GM15510 (cell line): Measurements from ENCODE around the gene MAP3K4.

Experiments used
- POLR2A ChIP-seq: IDR thresholded peaks from 3 replicates; pipeline ENCODE4 v1.6.1; 2011; ENCODE audit warnings: borderline replicate concordance; ENCODE audit not compliant: insufficient read length; ENCODE audit errors: extremely low read depth

The MAP3K4 gene

GRCh38 chr6:161150136-161150535, 158.6 kb downstream of the MAP3K4 start:
- no peak for TF ChIP-seq POLR2A

GRCh38 chr6:161150566-161150965, 159.0 kb downstream of the MAP3K4 start:
- TF ChIP-seq POLR2A: no peak

GRCh38 chr6:161151059-161151645, 159.6 kb downstream of the MAP3K4 start:
- no peak for TF ChIP-seq POLR2A

- no peak for TF ChIP-seq POLR2A
These were observed 160.3 kb downstream of the MAP3K4 start for GRCh38 chr6:161151660-161152526.

DNA sequence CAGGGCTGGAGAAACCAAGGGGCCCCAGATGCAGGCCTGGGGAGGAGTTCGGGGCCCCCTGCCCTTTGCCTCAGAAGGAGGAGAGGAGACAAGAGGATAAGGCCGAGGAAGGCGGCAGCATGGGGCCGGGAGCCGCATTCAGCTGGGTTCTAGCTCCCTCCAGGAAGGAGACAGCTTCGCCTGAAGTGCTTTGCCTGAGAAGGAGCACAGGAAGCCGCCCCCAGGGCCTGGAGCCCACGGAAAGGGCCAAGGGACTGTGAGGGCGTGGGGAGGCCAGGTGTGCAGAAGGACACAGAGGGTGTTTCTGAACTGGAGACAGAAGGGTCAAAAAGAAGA, 160.9 kb downstream of the MAP3K4 start:
- TF ChIP-seq POLR2A: no peak

DNA sequence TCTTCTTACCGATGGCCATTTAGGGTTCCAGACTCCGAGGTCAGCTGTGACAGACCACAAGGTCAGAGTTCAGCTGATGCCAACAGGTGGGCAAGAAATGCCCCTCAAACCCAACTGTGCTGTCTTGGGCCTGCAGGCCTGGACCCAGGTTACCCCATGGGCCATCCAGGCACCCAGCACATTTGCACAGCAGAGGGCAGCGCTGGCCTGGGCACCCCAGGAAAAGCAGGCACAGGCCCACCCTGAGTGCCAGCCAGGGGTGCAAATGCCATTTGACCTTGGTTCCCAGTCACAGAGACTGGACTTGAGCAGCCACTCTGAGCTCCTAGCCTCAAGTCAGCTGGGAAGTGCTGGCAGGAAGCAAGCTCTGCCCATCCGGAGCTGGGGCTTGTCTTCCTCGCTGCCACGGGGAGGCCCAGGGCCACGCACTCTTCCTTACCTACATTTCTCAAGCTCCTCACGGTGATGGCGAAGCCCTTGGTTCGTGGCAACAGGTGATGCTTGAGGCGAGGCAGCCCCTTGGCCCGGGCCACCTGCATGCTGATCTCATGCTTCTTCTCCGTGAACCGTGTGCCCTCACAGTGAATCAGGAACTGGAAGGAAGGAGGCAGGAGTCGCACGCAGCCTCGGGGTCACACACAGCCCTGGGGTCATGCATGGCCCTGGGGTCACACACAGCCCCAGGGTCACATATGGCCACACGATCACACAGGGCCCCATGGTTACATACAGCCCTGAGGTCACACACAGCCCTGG, 161.5 kb downstream of the MAP3K4 start:
- no peak for TF ChIP-seq POLR2A

- TF ChIP-seq POLR2A: no peak
These were observed 162.2 kb downstream of the MAP3K4 start for GRCh38 chr6:161153725-161154124.

DNA sequence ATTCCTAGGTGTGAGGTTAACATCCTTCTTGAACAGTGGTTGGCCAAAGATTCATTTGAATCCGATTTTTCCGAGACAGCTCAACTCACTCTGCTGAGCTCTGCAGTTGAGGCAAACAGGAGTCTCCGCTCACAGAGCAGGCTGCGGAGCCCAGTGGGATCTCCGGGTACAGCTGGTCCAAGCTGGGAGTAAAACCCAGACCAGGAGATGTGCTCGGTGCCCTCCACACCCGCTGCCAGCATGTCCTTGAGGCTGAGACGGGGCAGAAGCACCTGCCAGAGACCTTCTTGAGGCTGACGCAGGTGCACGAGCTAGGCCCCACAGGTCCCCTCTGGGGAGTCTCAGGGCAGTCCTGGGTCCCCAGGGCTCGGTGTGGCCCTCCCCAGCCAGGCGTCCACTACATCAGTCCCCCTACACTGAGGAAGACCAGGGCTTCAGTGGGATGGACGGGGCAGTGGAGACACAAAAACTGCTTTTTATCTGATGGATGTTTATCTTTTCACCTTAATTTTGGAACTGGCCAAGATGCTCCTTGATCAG, 163.3 kb downstream of the MAP3K4 start:
- no peak for TF ChIP-seq POLR2A

- TF ChIP-seq POLR2A: no peak
These were observed 169.6 kb downstream of the MAP3K4 start for GRCh38 chr6:161161121-161161520.

GRCh38 chr6:161161889-161162624, 170.5 kb downstream of the MAP3K4 start:
- no peak for TF ChIP-seq POLR2A

GRCh38 chr6:161162722-161163121, 171.2 kb downstream of the MAP3K4 start:
- TF ChIP-seq POLR2A: no peak

DNA sequence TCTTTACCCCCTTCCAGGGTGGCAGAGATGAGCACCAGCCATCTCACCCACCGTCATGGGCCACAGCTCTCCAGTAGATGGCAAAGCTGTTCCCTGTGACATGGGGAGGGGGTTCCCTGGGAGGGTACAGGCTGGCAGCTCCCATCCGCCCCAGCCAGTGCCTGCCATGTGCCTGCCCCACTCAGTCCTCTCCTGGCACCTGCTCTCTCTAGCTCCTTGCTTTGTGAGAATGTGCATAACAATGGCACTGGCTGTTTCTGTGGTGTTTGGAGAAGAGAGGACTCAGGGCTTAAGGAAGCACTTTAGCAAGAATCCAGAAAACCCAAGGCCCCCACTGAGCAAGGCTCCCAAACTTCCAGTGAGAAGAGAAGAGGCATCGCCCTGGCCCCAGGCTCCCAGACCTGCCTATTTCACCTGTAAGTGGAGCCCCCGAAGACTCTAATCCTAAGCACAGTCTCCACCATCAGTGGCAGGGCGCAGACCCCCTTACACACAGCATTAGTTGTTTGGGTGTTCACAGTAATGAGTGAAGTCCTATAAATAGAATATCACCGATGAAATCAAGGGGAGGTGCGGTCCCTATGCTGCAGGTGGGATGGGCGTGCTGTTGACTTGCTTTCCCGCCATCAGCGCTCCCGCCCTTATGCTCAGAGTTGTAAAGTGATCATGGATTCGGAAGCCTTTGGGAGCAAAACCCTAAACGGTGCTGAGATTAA, 172.1 kb downstream of the MAP3K4 start:
- TF ChIP-seq POLR2A: no peak

DNA sequence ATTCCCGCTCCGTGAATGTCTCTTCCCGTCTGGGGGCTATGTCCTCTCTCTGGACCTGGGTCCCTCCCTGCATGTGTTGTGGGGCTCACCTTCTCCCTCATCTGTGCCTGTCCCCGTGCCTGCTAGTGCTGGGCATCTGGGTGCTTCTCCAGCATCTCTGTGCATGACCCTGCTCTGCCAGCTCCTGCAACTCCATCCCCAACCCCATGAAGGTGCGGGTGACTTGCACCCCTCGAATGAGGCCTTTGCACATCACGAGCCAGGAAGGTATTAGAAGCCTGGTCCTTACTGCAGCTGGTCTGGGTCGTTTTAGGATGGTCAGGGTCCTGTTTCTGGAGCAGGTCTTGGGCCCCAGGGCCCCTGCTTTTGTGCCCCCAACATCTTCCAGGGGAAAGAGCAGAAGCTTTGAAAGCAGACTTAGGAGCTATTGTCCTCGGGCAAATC, 172.6 kb downstream of the MAP3K4 start:
- TF ChIP-seq POLR2A: no peak

DNA sequence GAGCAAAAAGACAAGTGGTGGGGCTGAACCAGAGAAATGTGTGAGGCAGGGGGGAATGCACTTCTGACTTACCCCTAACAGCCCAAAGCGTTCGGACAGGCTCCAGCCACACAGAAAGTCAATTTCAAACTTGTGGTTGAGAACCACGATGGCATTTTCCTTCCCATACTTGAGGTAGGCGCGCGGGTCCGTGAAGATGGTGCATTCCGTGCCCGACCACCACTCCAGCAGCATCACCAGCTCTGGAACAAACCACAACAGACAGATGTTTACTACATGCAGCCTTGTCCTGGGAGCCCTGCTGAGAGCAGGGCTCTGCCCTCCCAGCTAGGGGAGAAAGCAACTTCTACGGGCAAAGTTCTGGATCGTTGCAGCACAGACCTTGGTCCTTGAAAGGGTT, 174.6 kb downstream of the MAP3K4 start:
- no peak for TF ChIP-seq POLR2A

DNA sequence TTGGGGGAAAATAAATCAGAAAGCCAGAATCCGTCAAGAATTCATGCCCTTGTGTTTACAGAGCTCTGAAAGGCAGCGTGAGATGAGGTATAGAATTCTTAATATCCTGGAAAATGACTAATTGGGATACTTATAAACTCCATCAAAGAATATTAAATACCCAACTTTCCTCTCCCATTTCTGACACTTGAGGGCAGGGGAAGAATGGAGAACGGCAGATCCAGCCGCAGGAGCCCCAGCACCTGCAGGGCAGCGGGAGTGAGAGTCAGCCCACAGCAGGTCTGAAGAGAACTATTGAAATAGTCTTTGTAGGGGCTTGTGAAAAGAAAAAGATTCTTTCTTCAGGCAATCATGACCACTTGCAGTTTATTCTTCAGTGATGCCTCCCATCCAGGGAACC, 175.1 kb downstream of the MAP3K4 start:
- no peak for TF ChIP-seq POLR2A
